H1 (cell line): ENCODE data around the gene BACE2. TPM values are rescaled to one million over a fixed set of nuclear protein-coding genes. Genes with fewer than 3 reads are reported as not detected.
A peak's percentile ranks its signal among the peaks of the same experiment; 100 is the strongest.

Experiments used
- EP300 ChIP-seq, 2 experiments: IDR thresholded peaks; 1 replicate in 1 of 2; 2 replicates in 1 of 2; pipeline ENCODE4 v1.6.1; 2011 to 2012; ENCODE audit warnings: low read depth in 2 of 2, low read length in 2 of 2, mild to moderate bottlenecking in 2 of 2, borderline replicate concordance in 1 of 2, inconsistent platforms in 1 of 2, moderate library complexity in 1 of 2
- KDM4A ChIP-seq: IDR thresholded peaks from one replicate; pipeline ENCODE4 v1.7.1; 2012; ENCODE audit warnings: low read depth, mild to moderate bottlenecking, moderate library complexity, low read length, inconsistent platforms; ENCODE audit not compliant: severe bottlenecking
- SIN3A ChIP-seq, 2 experiments: IDR thresholded peaks in 1 of 2; conservative IDR thresholded peaks in 1 of 2; 2 replicates each; pipeline ENCODE4 v1.6.1; 2011 to 2012; ENCODE audit warnings: low read length in 2 of 2, improper control_type of control experiment in 1 of 2, low read depth in 1 of 2, mild to moderate bottlenecking in 1 of 2
- polyA plus RNA-seq, 7 experiments: library from polyadenylated mRNA; depleted of rRNA in 3 of 7; stranded (reverse) in 5 of 7; unstranded in 2 of 7; fragments of >200 nt in 5 of 7; fragments of 200-250 nt in 2 of 7; gene quantifications; 1 replicate in 5 of 7; 2 replicates in 1 of 7; 4 replicates in 1 of 7; pipeline versions ENCODE4 v1.2.1 to v1.2.3, GENCODE V29; 2011 to 2013; ENCODE audit warnings: missing spikeins in 2 of 7, mixed read lengths in 2 of 7
- total RNA-seq: library from RNA; stranded (reverse); fragmentation: NEBNext Ultra II Directional; extraction: Animal tissue kit (Norgen Biotek cat#: 25700); gene quantifications from 2 replicates; pipeline ENCODE4 v1.2.1, GENCODE V29; 2021
- TF ChIP-seq, protein P1 (sequence below): fragments of 300-600 bp; sonication (generic); IDR thresholded peaks from 2 replicates; pipeline ENCODE4 v1.7.1; 2012; ENCODE audit warnings: low read length, moderate library complexity, mild to moderate bottlenecking, inconsistent platforms; ENCODE audit not compliant: insufficient replicate concordance
- TF ChIP-seq, protein P2 (sequence below), 3 experiments: IDR thresholded peaks; 1 replicate in 2 of 3; 2 replicates in 1 of 3; pipeline versions ENCODE4 v1.5.1 to v1.6.1; 2011; ENCODE audit warnings: low read length in 3 of 3, mild to moderate bottlenecking in 3 of 3, inconsistent platforms in 2 of 3, low read depth in 1 of 3, moderate library complexity in 1 of 3; ENCODE audit not compliant: insufficient read depth in 1 of 3; ENCODE audit errors: control extremely low read depth in 1 of 3

Gene BACE2
- total and polyA plus RNA-seq, 2 of the 8 experiments (the other 6 are each of a cell fraction or from before 2014, with no cell fraction given): 8.1 to 10.9 TPM

DNA sequence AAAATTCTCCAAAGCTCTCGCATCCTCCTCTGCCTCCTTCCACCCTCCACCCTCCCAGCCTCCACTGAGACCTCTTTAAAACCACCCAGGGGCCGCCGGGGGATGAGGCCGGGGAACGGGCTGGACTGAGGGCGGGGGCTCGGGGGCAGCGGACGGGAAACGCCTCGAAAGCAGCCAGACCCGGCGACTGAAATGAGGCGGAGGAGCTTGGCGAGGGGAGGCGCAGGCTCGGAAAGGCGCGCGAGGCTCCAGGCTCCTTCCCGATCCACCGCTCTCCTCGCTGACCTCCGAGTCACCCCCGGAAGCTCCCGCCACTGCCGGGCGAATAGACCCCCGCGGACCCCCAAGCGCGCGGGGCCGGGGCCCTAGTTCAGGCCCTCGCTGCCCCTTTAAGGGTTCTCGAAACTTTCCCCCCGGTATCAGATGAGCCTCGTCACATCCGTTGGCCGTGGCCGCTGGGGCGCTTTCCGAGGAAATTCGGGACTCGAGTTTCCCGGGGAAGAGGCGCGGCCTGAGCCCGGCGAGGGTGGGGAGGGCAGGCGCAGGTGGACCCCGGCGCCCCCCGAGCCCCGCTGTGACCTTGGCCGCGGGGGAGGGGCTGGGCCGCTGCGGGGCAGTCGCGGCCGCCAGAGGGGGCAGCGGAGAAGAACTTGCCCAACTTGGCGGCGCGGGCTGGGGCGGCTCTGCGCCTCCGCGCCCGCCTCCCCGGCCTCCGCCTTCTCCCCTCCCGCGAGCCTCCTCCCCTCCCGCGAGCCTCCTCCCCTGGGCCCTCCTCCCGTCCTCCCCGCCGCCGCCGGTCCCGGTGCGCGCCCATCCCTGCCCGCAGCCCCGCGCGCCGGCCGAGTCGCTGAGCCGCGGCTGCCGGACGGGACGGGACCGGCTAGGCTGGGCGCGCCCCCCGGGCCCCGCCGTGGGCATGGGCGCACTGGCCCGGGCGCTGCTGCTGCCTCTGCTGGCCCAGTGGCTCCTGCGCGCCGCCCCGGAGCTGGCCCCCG, at the start of gene BACE2 (continued):
- TF ChIP-seq, protein P1, sequence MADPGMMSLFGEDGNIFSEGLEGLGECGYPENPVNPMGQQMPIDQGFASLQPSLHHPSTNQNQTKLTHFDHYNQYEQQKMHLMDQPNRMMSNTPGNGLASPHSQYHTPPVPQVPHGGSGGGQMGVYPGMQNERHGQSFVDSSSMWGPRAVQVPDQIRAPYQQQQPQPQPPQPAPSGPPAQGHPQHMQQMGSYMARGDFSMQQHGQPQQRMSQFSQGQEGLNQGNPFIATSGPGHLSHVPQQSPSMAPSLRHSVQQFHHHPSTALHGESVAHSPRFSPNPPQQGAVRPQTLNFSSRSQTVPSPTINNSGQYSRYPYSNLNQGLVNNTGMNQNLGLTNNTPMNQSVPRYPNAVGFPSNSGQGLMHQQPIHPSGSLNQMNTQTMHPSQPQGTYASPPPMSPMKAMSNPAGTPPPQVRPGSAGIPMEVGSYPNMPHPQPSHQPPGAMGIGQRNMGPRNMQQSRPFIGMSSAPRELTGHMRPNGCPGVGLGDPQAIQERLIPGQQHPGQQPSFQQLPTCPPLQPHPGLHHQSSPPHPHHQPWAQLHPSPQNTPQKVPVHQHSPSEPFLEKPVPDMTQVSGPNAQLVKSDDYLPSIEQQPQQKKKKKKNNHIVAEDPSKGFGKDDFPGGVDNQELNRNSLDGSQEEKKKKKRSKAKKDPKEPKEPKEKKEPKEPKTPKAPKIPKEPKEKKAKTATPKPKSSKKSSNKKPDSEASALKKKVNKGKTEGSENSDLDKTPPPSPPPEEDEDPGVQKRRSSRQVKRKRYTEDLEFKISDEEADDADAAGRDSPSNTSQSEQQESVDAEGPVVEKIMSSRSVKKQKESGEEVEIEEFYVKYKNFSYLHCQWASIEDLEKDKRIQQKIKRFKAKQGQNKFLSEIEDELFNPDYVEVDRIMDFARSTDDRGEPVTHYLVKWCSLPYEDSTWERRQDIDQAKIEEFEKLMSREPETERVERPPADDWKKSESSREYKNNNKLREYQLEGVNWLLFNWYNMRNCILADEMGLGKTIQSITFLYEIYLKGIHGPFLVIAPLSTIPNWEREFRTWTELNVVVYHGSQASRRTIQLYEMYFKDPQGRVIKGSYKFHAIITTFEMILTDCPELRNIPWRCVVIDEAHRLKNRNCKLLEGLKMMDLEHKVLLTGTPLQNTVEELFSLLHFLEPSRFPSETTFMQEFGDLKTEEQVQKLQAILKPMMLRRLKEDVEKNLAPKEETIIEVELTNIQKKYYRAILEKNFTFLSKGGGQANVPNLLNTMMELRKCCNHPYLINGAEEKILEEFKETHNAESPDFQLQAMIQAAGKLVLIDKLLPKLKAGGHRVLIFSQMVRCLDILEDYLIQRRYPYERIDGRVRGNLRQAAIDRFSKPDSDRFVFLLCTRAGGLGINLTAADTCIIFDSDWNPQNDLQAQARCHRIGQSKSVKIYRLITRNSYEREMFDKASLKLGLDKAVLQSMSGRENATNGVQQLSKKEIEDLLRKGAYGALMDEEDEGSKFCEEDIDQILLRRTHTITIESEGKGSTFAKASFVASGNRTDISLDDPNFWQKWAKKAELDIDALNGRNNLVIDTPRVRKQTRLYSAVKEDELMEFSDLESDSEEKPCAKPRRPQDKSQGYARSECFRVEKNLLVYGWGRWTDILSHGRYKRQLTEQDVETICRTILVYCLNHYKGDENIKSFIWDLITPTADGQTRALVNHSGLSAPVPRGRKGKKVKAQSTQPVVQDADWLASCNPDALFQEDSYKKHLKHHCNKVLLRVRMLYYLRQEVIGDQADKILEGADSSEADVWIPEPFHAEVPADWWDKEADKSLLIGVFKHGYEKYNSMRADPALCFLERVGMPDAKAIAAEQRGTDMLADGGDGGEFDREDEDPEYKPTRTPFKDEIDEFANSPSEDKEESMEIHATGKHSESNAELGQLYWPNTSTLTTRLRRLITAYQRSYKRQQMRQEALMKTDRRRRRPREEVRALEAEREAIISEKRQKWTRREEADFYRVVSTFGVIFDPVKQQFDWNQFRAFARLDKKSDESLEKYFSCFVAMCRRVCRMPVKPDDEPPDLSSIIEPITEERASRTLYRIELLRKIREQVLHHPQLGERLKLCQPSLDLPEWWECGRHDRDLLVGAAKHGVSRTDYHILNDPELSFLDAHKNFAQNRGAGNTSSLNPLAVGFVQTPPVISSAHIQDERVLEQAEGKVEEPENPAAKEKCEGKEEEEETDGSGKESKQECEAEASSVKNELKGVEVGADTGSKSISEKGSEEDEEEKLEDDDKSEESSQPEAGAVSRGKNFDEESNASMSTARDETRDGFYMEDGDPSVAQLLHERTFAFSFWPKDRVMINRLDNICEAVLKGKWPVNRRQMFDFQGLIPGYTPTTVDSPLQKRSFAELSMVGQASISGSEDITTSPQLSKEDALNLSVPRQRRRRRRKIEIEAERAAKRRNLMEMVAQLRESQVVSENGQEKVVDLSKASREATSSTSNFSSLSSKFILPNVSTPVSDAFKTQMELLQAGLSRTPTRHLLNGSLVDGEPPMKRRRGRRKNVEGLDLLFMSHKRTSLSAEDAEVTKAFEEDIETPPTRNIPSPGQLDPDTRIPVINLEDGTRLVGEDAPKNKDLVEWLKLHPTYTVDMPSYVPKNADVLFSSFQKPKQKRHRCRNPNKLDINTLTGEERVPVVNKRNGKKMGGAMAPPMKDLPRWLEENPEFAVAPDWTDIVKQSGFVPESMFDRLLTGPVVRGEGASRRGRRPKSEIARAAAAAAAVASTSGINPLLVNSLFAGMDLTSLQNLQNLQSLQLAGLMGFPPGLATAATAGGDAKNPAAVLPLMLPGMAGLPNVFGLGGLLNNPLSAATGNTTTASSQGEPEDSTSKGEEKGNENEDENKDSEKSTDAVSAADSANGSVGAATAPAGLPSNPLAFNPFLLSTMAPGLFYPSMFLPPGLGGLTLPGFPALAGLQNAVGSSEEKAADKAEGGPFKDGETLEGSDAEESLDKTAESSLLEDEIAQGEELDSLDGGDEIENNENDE: no peak
- peak in 1 of 2 experiments; percentile 39; a peak in 1 of 3 replicates for TF ChIP-seq EP300 (IDR thresholded peaks at IDR 0.05; ENCODE audit: borderline replicate concordance in 1 of 2, low read depth in 2 of 2, low read length in 2 of 2)
- peak; percentile 83 for TF ChIP-seq KDM4A
- TF ChIP-seq SIN3A (conservative IDR thresholded peaks at IDR 0.05 in 1 of 2, IDR thresholded peaks at IDR 0.05 in 1 of 2; ENCODE audit: low read depth in 1 of 2, low read length in 2 of 2): peak in 1 of 2 experiments; percentile 56; a peak in 1 of 4 replicates
- TF ChIP-seq, protein P2, sequence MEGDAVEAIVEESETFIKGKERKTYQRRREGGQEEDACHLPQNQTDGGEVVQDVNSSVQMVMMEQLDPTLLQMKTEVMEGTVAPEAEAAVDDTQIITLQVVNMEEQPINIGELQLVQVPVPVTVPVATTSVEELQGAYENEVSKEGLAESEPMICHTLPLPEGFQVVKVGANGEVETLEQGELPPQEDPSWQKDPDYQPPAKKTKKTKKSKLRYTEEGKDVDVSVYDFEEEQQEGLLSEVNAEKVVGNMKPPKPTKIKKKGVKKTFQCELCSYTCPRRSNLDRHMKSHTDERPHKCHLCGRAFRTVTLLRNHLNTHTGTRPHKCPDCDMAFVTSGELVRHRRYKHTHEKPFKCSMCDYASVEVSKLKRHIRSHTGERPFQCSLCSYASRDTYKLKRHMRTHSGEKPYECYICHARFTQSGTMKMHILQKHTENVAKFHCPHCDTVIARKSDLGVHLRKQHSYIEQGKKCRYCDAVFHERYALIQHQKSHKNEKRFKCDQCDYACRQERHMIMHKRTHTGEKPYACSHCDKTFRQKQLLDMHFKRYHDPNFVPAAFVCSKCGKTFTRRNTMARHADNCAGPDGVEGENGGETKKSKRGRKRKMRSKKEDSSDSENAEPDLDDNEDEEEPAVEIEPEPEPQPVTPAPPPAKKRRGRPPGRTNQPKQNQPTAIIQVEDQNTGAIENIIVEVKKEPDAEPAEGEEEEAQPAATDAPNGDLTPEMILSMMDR (IDR thresholded peaks at IDR 0.05; ENCODE audit: control extremely low read depth in 1 of 3, insufficient read depth in 1 of 3, low read depth in 1 of 3, low read length in 3 of 3): peak; percentile 50 to 66 (median 52)
